DND-41 (cell line): ENCODE data around the gene OGDH.

Experiments used
- CTCF ChIP-seq: IDR thresholded peaks from 2 replicates; pipeline ENCODE4 v1.5.1; 2012; ENCODE audit warnings: borderline replicate concordance, low read length, moderate library complexity, mild to moderate bottlenecking; ENCODE audit not compliant: poor library complexity, severe bottlenecking; ENCODE audit errors: extremely low read depth
- EZH2 ChIP-seq: IDR thresholded peaks from 3 replicates; pipeline ENCODE4 v1.6.1; 2012; ENCODE audit warnings: borderline replicate concordance, low read depth, mild to moderate bottlenecking, moderate library complexity, low read length, inconsistent platforms; ENCODE audit not compliant: severe bottlenecking

GRCh38 chr7:44634839-44635591 lies 28.6 kb downstream of the OGDH start:
- no peak for TF ChIP-seq EZH2
- TF ChIP-seq CTCF = no peak
